Islet of Langerhans (tissue), 1 donor: ENCODE data around the gene ARHGAP15.

ENCODE experiments used
- FAIRE-seq: peaks from one replicate; lab custom pipeline; 2011; peaks lifted over from hg19 to GRCh38; lab: Jason Lieb, UNC

The ARHGAP15 gene

DNA sequence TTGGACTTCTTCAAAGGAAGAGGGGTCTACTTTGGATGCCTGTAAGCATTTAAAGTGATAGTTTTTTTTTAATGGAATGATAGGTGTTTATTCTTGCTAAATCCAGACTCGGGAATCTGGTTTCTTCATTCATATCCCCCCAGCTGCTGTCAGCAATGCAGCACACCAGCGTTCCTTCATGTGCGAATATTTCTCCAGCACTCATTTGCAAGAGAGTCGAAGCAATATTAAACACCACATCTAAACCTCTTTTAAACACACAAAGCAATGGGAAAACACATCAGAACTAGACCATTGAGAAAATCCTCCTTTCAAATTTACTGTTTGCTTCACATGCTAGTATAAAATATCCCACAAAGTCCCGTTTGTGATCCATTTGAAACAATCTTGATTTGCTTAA, 563.7 kb downstream of the ARHGAP15 start:
- no peak for FAIRE-seq

DNA sequence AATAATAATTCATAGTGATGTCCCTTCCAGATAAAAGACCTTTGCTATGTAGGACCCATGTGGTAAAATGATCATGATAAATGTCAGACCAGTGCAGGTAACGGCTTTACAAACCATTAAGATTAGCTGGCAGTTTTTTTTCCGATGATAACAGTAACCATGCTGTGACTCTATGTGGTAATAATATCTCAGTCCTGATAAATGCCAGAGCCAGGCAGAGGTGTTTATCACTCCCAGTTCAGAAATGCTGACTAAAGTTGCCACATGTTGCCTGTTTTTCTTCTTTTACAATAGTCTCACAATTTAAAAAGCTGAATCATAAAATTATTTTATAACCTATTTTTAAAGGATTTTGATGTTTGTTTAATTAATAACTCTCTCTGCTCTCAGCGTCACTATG, 565.1 kb downstream of the ARHGAP15 start:
- no peak for FAIRE-seq

- no peak for FAIRE-seq
These were observed 567.4 kb downstream of the ARHGAP15 start for GRCh38 chr2:143696651-143697050.

GRCh38 chr2:143697744-143698143, 568.5 kb downstream of the ARHGAP15 start:
- no peak for FAIRE-seq

GRCh38 chr2:143698352-143698751, 569.1 kb downstream of the ARHGAP15 start:
- no peak for FAIRE-seq

GRCh38 chr2:143698888-143699570, 569.8 kb downstream of the ARHGAP15 start:
- FAIRE-seq, result no peak

DNA sequence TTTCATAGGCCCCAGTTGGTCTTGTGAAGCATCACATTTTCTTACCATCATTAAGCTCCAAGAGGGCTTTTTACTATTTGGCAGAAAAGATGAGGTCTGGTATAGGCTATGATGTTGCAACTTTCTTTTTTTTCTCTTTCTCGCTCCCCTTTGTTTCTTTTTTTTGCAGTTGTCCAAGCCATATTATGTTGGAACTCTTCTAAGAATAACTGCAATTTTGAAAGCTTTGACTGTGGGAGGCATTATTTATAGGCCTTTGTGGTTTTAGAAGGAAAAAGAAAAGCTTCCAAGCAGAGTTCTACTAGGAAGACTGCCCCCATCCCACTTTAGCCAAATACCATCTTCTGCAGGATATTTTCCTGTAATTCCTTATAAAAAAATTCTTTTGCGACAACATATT, 571.6 kb downstream of the ARHGAP15 start:
- FAIRE-seq, result no peak

DNA sequence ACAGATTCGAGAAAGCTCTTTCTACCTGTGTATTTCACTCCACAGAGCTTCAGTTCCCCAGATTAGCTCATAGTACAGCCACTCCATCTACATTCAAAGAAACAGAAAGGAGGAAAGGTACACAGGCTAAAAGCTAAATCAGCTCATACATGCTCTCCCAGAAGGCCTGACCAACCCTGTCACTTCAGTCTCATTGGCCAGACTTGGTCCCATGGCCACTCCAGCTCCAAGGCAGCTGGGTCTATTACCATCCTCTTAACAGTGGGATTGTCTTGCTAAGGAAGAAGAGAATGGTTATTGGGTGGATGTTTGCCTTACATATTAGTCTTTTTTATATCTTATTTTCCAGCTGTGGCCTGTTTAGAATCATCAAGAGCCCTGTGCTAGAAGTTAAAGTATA, 572.6 kb downstream of the ARHGAP15 start:
- no peak for FAIRE-seq

DNA sequence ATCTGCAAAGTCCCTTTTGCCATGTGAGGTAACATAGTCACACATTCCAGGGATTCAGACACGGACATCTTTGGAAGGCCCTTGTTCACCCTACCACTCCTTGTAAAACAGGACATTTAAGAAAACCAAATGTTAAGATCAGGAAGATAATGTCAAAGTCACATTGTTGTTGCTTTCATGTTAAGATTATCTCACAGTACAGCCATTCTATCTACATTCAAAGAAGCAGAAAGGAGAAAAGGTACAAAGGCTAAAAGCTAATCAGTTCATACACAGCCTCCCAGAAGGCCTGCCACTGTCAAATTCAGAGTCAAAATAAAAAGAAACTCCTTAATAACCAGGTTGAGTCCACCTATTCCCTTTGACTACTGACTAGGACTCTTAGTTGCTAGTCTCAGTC, 573.7 kb downstream of the ARHGAP15 start:
- no peak for FAIRE-seq

DNA sequence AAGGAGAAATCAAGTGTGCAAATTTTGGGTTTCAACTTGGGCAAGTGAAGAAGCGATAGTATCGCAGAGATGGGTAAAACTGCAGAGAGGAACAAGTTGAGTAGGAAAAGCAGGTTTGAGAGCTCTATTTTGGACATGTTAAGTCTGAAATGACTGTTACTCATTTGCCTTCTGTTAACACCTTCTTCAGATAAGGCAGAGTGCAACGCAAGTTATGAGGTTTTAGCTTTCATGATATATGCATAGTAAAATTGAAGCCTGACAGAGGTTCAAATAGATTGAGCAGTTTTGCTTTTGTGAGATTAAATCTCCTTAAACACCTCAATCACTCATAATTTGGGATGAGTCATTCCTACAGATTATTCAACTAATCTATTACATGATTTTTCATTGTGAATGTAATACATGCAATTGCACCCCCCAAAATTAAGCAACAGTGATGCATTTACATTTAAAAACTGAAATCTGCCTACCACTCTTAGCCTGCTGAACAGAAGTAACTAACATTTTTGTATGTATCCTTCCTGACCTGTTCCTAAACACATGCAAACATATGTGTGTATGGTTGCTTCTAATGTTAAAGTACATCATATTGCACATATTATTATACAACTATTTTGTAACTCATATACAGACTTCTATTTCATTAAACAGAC, 575.4 kb downstream of the ARHGAP15 start:
- no peak for FAIRE-seq

DNA sequence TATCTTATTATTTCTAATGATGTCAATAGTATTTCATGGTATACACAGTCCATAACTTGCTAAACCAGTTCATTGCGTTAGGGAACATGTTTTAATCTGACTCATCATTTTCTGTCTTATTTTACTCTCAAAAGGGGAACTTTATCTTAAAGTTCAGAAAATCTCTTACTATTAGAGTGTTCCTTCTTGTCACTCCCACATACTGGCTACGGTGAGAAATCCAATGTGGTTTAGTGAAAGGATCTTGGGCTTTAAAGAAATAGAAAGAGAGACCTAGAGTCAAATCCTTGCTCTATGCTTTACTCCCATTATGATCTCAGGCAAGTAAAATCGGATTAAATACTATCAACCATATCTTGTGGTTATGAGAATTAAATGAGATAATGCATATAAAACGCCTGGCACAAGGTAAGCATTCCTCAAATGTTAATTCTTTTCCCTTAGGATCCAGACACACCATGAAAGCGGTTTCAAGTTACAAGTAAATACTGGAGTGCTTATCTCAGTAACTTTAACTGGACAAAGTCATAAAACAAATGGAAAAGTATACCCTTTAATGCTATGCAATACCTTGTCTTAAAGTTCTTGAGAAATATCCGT, 576.0 kb downstream of the ARHGAP15 start:
- FAIRE-seq, result no peak

DNA sequence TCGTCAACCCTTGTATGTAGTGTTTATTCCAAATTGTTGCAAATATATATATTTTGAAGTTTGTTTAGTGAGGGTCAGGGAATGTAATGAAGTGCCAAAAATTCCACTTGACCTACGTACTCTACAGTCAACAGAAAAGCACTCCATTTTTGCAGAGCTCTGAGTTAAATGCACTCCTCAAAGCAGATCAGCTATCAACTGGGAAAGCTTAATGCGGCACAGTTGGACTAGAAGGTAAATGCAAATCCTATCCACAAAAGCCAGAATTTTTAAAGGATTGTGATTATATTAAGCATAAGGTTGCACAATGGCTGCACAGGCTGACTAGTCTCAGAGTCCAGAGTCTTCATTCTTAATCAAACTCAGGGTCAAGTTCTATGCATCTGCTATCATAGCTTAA, 577.1 kb downstream of the ARHGAP15 start:
- no peak for FAIRE-seq

DNA sequence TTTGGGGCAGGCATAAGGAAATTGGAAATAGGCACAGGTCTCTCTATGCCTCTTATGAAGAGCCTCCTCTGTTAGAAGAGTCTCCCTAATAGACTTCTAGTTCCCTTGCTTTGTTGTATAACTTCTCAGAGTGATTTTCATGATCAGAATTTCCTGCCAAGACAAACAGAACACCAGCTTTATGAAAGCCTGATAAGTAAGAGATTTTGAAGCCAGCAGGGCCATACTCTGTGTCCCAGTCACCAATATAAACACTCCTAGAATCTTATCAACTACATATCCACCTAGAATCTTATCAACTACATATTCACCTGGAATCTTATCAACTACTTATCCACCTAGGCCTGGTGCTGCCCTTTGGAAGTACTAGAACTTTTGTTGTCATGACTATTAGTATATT, 579.5 kb downstream of the ARHGAP15 start:
- no peak for FAIRE-seq

DNA sequence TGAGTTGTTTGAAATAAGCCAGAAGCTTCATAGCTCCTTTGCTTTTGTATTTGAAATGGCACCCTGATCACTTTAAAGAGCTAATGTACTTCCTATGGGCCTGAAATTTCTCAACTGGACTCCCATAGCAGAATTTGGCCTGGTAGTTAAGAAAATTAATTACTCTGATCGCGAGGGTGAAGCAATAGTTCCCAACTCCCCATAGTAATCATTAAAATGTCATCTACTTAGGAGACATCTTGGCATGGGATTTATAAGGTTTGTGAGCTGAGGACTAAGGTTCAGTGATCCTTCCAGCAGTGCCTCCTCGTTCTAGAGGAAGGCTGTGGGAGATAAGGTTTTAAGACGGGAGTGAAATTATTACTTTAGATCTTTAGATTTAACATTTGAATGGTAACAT, 581.0 kb downstream of the ARHGAP15 start:
- FAIRE-seq, result no peak

GRCh38 chr2:143710879-143711278, 581.7 kb downstream of the ARHGAP15 start:
- FAIRE-seq, result no peak

DNA sequence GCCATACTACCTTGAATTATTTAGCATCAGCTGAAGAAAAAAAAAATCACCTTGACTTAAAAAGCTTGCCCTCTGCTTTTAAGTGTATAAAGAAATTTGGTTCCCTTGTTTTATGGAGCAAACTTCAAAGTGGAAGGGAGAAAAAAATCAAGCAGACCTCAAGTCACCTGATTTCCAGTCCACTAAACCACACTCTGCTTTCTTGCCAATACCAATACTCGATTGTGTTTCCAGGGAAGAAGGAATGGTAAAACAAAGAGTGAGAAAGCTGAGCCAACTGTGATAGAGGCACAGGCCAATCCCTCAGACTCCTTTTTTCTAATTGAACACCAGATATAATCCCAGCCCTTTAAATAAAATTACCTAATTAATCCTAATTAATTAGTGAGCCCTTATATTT, 587.3 kb downstream of the ARHGAP15 start:
- FAIRE-seq, result no peak

- no peak for FAIRE-seq
These were observed 587.8 kb downstream of the ARHGAP15 start for GRCh38 chr2:143717053-143717452.

GRCh38 chr2:143717536-143718168, 588.4 kb downstream of the ARHGAP15 start:
- FAIRE-seq, result no peak

DNA sequence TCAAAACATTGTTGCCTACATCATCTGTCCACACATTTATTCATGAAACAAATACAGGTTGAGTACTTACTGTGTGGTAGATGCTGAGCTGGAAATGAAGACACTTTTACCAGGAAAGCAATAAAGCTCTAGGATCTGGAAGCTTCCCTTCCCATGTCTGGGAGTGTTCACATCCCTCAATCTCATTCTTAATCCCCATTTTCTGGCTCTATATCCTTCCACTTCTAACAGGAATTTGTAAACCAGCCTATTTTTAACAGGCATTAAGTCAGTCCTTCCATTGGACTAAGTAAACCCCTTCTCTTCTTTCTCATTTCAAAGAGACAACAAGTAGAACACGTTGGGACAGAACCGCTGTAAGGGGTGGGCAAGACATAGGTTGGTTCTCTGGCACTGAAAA, 589.5 kb downstream of the ARHGAP15 start:
- FAIRE-seq, result no peak

- no peak for FAIRE-seq
These were observed 590.2 kb downstream of the ARHGAP15 start for GRCh38 chr2:143719406-143719805.

GRCh38 chr2:143720095-143720664, 591.0 kb downstream of the ARHGAP15 start:
- no peak for FAIRE-seq

DNA sequence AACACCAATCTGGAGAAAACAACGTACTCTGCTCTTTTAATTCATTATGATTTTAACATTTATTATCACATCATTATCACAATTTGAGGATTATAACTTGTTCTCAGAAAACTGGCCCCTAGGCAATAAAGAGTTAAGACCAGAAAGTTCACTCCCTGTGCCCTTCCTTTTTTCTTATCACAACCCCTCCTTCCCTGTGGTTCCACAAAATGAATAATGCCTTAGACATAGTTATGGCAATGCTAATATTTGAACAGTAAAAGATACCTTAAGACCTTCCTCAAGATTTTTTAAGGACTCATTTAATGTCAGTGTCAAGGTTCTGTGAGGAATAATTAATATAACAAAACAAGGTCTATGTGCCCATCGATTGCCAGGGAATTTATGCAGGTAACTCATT, 596.2 kb downstream of the ARHGAP15 start:
- no peak for FAIRE-seq
